ENCODE results near the gene ZSWIM4. TPM values are rescaled to one million over a fixed set of nuclear protein-coding genes. Genes with fewer than 3 reads are reported as not detected.
A peak's percentile ranks its signal among the peaks of the same experiment; 100 is the strongest.

Gene ZSWIM4
- total RNA-seq, 6 experiments from 2014 or later = 0.98 to 3.7 (median 1.7) TPM

GRCh38 chr19:13823256-13823655 lies 28.0 kb downstream of the ZSWIM4 start:
- 100% methylated on average over 1 of the region's 8 CpGs for WGBS (ENCODE audit: insufficient coverage, low coverage, low lambda C conversion rate, missing lambda C conversion rate)
- H3K27ac ChIP-seq = no peak overlapping the region
- intact Hi-C loops (cut with DNase I) = no loop called here

GRCh38 chr19:13823901-13824300 lies 28.7 kb downstream of the ZSWIM4 start:
- 71% methylated on average over 2 of the region's 2 CpGs for WGBS (ENCODE audit: insufficient coverage, low coverage, low lambda C conversion rate, missing lambda C conversion rate)
- H3K27ac ChIP-seq = no peak overlapping the region
- H3K9me3 ChIP-seq = no peaks in the 10 kb centered on the region
- no peaks in the 10 kb centered on the region for H3K4me1 ChIP-seq
- H3K4me3 ChIP-seq = no peak overlapping the region
- no peak for DNase-seq
- TF ChIP-seq POLR2A (IDR thresholded peaks at IDR 0.05) = no peak
- no peak for TF ChIP-seq CTCF (IDR thresholded peaks at IDR 0.05)
- no peaks in the 10 kb centered on the region for H3K36me3 ChIP-seq
- intact Hi-C loops (cut with DNase I) = no loop called here
- no peak for ATAC-seq
- no peaks in the 10 kb centered on the region for H3K27me3 ChIP-seq

More at GRCh38 chr19:13823256-13823655, 28.0 kb downstream of the ZSWIM4 start:
- Histone ChIP-seq H3K4me1 (no peaks in the 10 kb centered on the region), H3K4me3 (no peak overlapping the region), H3K9me3 (no peaks in the 10 kb centered on the region), H3K27me3 (no peaks in the 10 kb centered on the region), H3K36me3 (no peaks in the 10 kb centered on the region)
- TF ChIP-seq CTCF (IDR thresholded peaks at IDR 0.05) = no peak
- no peak for TF ChIP-seq POLR2A (IDR thresholded peaks at IDR 0.05)
- DNase-seq (no peak), ATAC-seq (no peak)

- ATAC-seq = no peak
- intact Hi-C loops (cut with DNase I) = no loop called here
These were observed 29.5 kb downstream of the ZSWIM4 start for GRCh38 chr19:13824703-13825102.

GRCh38 chr19:13825489-13826441 lies 30.5 kb downstream of the ZSWIM4 start:
- DNase-seq (no peak), ATAC-seq (peak in 2 of 4 donors; percentile 37 to 38)
- TF ChIP-seq CTCF (IDR thresholded peaks at IDR 0.05) = no peak
- no peak for TF ChIP-seq POLR2A (IDR thresholded peaks at IDR 0.05)
- no peaks in the 10 kb centered on the region for H3K9me3 ChIP-seq
- H3K27me3 ChIP-seq = no peaks in the 10 kb centered on the region
- intact Hi-C loops (cut with DNase I) = no loop called here
- H3K4me3 ChIP-seq = no peak overlapping the region
- no peaks in the 10 kb centered on the region for H3K4me1 ChIP-seq
- no peak overlapping the region for H3K27ac ChIP-seq
- no peaks in the 10 kb centered on the region for H3K36me3 ChIP-seq
- 92% methylated on average over 5 of the region's 30 CpGs for WGBS (ENCODE audit: insufficient coverage, low coverage, low lambda C conversion rate, missing lambda C conversion rate)

More at GRCh38 chr19:13824703-13825102, 29.5 kb downstream of the ZSWIM4 start:
- no peak overlapping the region for H3K27ac ChIP-seq
- no peaks in the 10 kb centered on the region for H3K9me3 ChIP-seq
- DNase-seq = no peak
- no peak for TF ChIP-seq POLR2A (IDR thresholded peaks at IDR 0.05)
- TF ChIP-seq CTCF (IDR thresholded peaks at IDR 0.05) = no peak
- no peaks in the 10 kb centered on the region for H3K4me1 ChIP-seq
- no peaks in the 10 kb centered on the region for H3K27me3 ChIP-seq
- no peaks in the 10 kb centered on the region for H3K36me3 ChIP-seq
- no peak overlapping the region for H3K4me3 ChIP-seq

Data from right lobe of liver (tissue), 6 donors.